ENCODE measurements around the gene KRTAP9-1. TPM values are rescaled to one million over a fixed set of nuclear protein-coding genes. Genes with fewer than 3 reads are reported as not detected.
"Not testable (repeated sequence)": the region's sequence is repeated elsewhere in the genome, so short reads cannot be mapped to it uniquely, and the experiment has no call there.

KRTAP9-1 gene
- total RNA-seq, 1 experiment from 2014 or later = not detected

DNA sequence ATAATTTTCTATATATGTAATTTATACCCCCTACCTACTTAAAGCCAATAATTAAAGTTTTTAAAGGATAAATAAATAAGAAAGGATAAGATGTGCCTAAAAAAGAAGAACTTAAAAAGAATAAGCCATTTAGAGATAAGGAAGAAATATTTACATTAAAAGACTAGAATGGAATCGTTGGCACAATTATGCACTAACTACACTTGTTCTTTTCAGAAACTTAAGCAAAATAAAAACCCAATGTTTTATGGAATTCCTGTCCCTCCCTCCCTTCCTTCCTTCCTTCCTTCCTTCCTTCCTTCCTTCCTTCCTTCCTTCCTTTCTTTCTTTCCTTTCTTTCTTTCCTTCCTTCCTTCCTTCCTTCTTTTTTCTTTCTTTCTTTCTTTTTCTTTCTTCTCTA is 44.8 kb upstream of the KRTAP9-1 start:
- Histone ChIP-seq H3K4me1 (replicated peaks; ENCODE audit: insufficient read depth) (peaks cover 17% of the 10 kb centered on the region), H4K20me1 (ENCODE audit: insufficient read depth) (no peaks in the 10 kb centered on the region), H3K36me3 (ENCODE audit: low read depth) (no peaks in the 10 kb centered on the region), H3F3A (ENCODE audit: insufficient read depth, low read depth) (peaks cover 16% of the 10 kb centered on the region; the same call in 1 of the 2 replicates), H3K27me3 (ENCODE audit: insufficient read depth, low read depth) (no peaks in the 10 kb centered on the region), H3K9me2 (ENCODE audit: insufficient read depth) (no peaks in the 10 kb centered on the region), H3K9me3 (ENCODE audit: insufficient read depth, low read depth) (peaks cover 9% of the 10 kb centered on the region; the same call in 1 of the 2 replicates), H3K79me2 (ENCODE audit: low read depth) (no peaks in the 10 kb centered on the region), H3K4me3 (no peak overlapping the region), H3K27ac (no peak overlapping the region), H2AFZ (no peak overlapping the region), H3K4me2 (no peak overlapping the region)
- no peak for DNase-seq
- intact Hi-C loops (cut with micrococcal nuclease; ENCODE audit: unreplicated experiment) = no loop called here
- no TSS peak for BruUV-seq (replicated peaks)
- TF ChIP-seq, protein P1, sequence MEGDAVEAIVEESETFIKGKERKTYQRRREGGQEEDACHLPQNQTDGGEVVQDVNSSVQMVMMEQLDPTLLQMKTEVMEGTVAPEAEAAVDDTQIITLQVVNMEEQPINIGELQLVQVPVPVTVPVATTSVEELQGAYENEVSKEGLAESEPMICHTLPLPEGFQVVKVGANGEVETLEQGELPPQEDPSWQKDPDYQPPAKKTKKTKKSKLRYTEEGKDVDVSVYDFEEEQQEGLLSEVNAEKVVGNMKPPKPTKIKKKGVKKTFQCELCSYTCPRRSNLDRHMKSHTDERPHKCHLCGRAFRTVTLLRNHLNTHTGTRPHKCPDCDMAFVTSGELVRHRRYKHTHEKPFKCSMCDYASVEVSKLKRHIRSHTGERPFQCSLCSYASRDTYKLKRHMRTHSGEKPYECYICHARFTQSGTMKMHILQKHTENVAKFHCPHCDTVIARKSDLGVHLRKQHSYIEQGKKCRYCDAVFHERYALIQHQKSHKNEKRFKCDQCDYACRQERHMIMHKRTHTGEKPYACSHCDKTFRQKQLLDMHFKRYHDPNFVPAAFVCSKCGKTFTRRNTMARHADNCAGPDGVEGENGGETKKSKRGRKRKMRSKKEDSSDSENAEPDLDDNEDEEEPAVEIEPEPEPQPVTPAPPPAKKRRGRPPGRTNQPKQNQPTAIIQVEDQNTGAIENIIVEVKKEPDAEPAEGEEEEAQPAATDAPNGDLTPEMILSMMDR (conservative IDR thresholded peaks at IDR 0.05) = no peak
- TF ChIP-seq EZH2 (IDR thresholded peaks at IDR 0.05; ENCODE audit: low read depth) = no peak
- POLR2A ChIA-PET (ENCODE audit: unreplicated experiment) = no interaction called here
- CTCF ChIA-PET = no interaction called here

DNA sequence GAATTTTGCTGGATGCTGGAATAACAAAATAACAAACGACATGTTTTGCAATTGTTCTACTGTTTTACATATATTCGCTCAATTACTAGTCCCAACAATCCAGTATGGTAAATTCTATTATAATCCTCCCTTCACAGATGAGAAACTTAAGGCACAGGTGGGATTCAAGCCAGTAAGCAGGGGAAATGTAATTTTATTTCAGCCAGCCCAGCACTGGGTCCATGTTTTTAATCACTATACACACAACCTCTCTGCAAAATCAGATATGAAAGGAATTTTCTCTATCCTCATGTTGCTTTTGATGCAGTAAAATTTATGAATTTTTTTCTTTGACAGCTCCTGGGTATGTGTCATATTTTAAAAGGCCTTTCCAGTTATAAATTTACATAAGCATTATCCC is 44.4 kb upstream of the KRTAP9-1 start:
- H4K20me1 ChIP-seq (ENCODE audit: insufficient read depth) = no peaks in the 10 kb centered on the region
- TF ChIP-seq, protein P1 (conservative IDR thresholded peaks at IDR 0.05) = no peak
- TF ChIP-seq EZH2 (IDR thresholded peaks at IDR 0.05; ENCODE audit: low read depth) = no peak
- no peak overlapping the region for H3K4me2 ChIP-seq
- H3K9me3 ChIP-seq (ENCODE audit: insufficient read depth, low read depth) = peaks cover 9% of the 10 kb centered on the region; the same call in 1 of the 2 replicates
- no peak overlapping the region for H3K4me3 ChIP-seq
- peaks cover 13% of the 10 kb centered on the region for H3K4me1 ChIP-seq (replicated peaks; ENCODE audit: insufficient read depth)
- no peaks in the 10 kb centered on the region for H3K9me2 ChIP-seq (ENCODE audit: insufficient read depth)
- H3K36me3 ChIP-seq (ENCODE audit: low read depth) = no peaks in the 10 kb centered on the region
- H3K27me3 ChIP-seq (ENCODE audit: insufficient read depth, low read depth) = no peaks in the 10 kb centered on the region
- ChIA-PET POLR2A (ENCODE audit: unreplicated experiment) (no interaction called here), CTCF (no interaction called here)
- no peak overlapping the region for H2AFZ ChIP-seq
- H3F3A ChIP-seq (ENCODE audit: insufficient read depth, low read depth) = peaks cover 13% of the 10 kb centered on the region; the same call in 1 of the 2 replicates
- H3K79me2 ChIP-seq (ENCODE audit: low read depth) = no peaks in the 10 kb centered on the region
- BruUV-seq (replicated peaks) = no TSS peak
- no peak for DNase-seq
- H3K27ac ChIP-seq = no peak overlapping the region
- intact Hi-C loops (cut with micrococcal nuclease; ENCODE audit: unreplicated experiment) = no loop called here

DNA sequence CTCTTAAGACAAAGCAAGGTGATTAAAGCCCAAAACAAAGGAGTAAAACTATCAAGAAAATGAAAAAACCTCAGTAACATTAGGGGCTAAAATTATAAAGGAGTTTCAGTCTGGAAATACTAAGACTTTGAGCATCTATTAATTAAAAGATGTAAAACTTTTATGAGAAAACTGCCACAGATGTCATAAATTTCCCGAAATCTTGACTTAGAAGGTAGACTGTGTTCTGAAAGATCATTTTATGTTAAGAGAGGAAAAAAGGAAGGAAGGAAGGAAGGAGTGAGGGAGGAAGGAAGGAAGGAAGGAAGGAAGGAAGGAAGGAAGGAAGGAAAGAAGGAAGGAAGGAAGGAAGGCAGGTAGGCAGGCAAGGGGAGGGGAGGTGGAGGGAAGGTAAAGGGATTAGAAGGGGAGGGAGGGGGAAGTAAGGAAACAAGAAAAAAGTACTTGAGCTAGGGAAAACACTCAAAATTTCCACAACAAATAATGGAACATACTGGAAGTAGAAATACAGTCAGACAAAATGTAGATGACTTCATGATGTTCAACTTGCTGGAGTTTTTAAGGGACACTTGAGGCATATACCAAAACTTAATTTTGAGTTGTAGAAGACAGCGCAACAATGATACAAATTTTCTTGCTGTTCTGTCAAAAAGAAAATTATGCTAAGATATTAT is 42.0 kb upstream of the KRTAP9-1 start:
- no TSS peak for BruUV-seq (replicated peaks)
- POLR2A ChIA-PET (ENCODE audit: unreplicated experiment) = no interaction called here
- Histone ChIP-seq H2AFZ (no peak overlapping the region), H4K20me1 (ENCODE audit: insufficient read depth) (no peaks in the 10 kb centered on the region), H3K9me2 (ENCODE audit: insufficient read depth) (no peaks in the 10 kb centered on the region), H3K4me3 (no peak overlapping the region), H3K27me3 (ENCODE audit: insufficient read depth, low read depth) (no peaks in the 10 kb centered on the region), H3K36me3 (ENCODE audit: low read depth) (no peaks in the 10 kb centered on the region), H3K79me2 (ENCODE audit: low read depth) (no peaks in the 10 kb centered on the region), H3F3A (ENCODE audit: insufficient read depth, low read depth) (no peaks in the 10 kb centered on the region), H3K27ac (no peak overlapping the region), H3K9me3 (ENCODE audit: insufficient read depth, low read depth) (peaks cover 11% of the 10 kb centered on the region), H3K4me2 (no peak overlapping the region), H3K4me1 (replicated peaks; ENCODE audit: insufficient read depth) (no peaks in the 10 kb centered on the region)
- intact Hi-C loops (cut with micrococcal nuclease; ENCODE audit: unreplicated experiment) = no loop called here
- CTCF ChIA-PET = no interaction called here
- DNase-seq = no peak
- TF ChIP-seq EZH2 (IDR thresholded peaks at IDR 0.05; ENCODE audit: low read depth) = no peak
- TF ChIP-seq, protein P1 (conservative IDR thresholded peaks at IDR 0.05) = no peak

- H3K27me3 ChIP-seq (ENCODE audit: insufficient read depth, low read depth); POLR2A ChIA-PET (ENCODE audit: unreplicated experiment); H3K4me2 ChIP-seq; intact Hi-C loops (cut with micrococcal nuclease; ENCODE audit: unreplicated experiment); H3K4me3 ChIP-seq; H4K20me1 ChIP-seq (ENCODE audit: insufficient read depth); CTCF ChIA-PET; H3K4me1 ChIP-seq (replicated peaks; ENCODE audit: insufficient read depth); H3K36me3 ChIP-seq (ENCODE audit: low read depth); BruUV-seq (replicated peaks); H3K9me3 ChIP-seq (ENCODE audit: insufficient read depth, low read depth); H3K27ac ChIP-seq; H3K9me2 ChIP-seq (ENCODE audit: insufficient read depth); H2AFZ ChIP-seq; H3K79me2 ChIP-seq (ENCODE audit: low read depth); H3F3A ChIP-seq (ENCODE audit: insufficient read depth, low read depth); DNase-seq: not testable (repeated sequence)
These were observed 40.6 kb upstream of the KRTAP9-1 start for GRCh38 chr17:41148971-41149651.
